NCI-H748 treated with DMSO at 0.1 percent for 48 hours (cell line): ENCODE data around the gene SCN4A.
A peak's percentile ranks its signal among the peaks of the same experiment; 100 is the strongest.
"Not testable (repeated sequence)": the region's sequence is repeated elsewhere in the genome, so short reads cannot be mapped to it uniquely, and the experiment has no call there.

Experiments
- DNase-seq: peaks from one replicate; lab custom pipeline; 2025; lab: John Stamatoyannopoulos, UW

SCN4A gene

GRCh38 chr17:63972796-63973195, at the start of gene SCN4A:
Gene SCN4A, minus strand, starts transcription at chr17:63972918. Its CDS starts 77 bp downstream, at chr17:63972841.
- no peak for DNase-seq

GRCh38 chr17:64020056-64020766, 47.5 kb upstream of the SCN4A start, which contains the start of gene ICAM2:
Gene ICAM2, minus strand, starts transcription at chr17:64020633. Its CDS starts 13,942 bp downstream, at chr17:64006691.
- no peak for DNase-seq

GRCh38 chr17:64019551-64019961, 46.8 kb upstream of the SCN4A start:
- not testable (repeated sequence) for DNase-seq

- DNase-seq, result no peak
These were observed 44.8 kb upstream of the SCN4A start for GRCh38 chr17:64017381-64017980.

GRCh38 chr17:64016974-64017373, 44.3 kb upstream of the SCN4A start:
- DNase-seq, result no peak

GRCh38 chr17:64016231-64016784, 43.6 kb upstream of the SCN4A start:
- DNase-seq, result no peak

GRCh38 chr17:64015447-64015846, 42.7 kb upstream of the SCN4A start:
- DNase-seq, result no peak

- no peak for DNase-seq
These were observed 37.1 kb upstream of the SCN4A start for GRCh38 chr17:64009571-64010402.

GRCh38 chr17:64008830-64009229, 36.1 kb upstream of the SCN4A start:
- DNase-seq, result no peak

- DNase-seq, result no peak
These were observed 35.6 kb upstream of the SCN4A start for GRCh38 chr17:64008346-64008745.

GRCh38 chr17:64007838-64008282, 35.1 kb upstream of the SCN4A start:
- DNase-seq, result no peak

GRCh38 chr17:64007089-64007837, 34.5 kb upstream of the SCN4A start:
- not testable (repeated sequence) for DNase-seq

GRCh38 chr17:64006361-64007088, 33.8 kb upstream of the SCN4A start:
- no peak for DNase-seq

GRCh38 chr17:64005734-64006167, 33.0 kb upstream of the SCN4A start:
- DNase-seq, result peak; percentile 3

GRCh38 chr17:64004903-64005733, 32.4 kb upstream of the SCN4A start:
- DNase-seq, result no peak

- no peak for DNase-seq
These were observed 31.6 kb upstream of the SCN4A start for GRCh38 chr17:64004218-64004770.

GRCh38 chr17:64003526-64004121, 30.9 kb upstream of the SCN4A start:
- no peak for DNase-seq

GRCh38 chr17:64002658-64003525, 30.2 kb upstream of the SCN4A start:
- no peak for DNase-seq
